HG03354 (cell line): ENCODE measurements around the gene GALNT7.
"Not testable (repeated sequence)": the region's sequence is repeated elsewhere in the genome, so short reads cannot be mapped to it uniquely, and the experiment has no call there.

Source experiments
- ATAC-seq: cut with Tn5 transposase; IDR thresholded peaks from one replicate; pipeline ENCODE4 v1.9.1; 2021; ENCODE audit warnings: mild to moderate bottlenecking; ENCODE audit not compliant: unreplicated experiment, poor library complexity, severe bottlenecking

The GALNT7 gene

DNA sequence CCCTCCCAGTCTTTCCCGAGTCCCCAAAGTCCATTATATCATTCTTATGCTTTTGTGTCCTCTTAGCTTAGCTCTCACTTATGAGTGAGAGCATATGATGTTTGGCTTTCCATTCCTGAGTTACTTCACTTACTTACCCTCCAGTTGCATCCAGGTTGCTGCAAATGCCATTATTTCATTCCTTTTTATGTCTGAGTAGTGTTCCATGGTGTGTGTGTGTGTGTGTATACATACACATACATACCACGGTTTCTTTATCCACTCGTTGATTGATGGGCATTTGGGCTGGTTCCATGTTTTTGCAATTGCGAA, 50.5 kb downstream of the GALNT7 start:
- not testable (repeated sequence) for ATAC-seq

DNA sequence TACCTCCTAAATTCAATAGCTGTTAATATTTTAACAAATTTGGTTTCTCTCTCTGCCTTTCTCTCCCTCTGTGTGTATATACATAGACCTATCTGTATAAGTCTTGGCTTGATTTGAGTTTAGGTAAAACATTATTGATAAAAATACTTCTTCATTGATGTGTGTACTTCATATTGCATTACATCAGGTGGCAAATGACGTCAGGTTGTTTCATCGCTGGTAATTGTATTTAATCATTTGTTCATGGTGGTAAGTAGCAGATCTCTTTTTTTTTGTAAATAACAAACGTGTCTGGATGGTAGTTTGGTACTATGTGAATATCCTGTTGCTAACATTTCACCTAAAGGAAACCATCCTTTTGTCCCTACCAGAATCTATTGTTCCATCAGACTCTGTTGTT, 55.1 kb downstream of the GALNT7 start:
- ATAC-seq: no peak

DNA sequence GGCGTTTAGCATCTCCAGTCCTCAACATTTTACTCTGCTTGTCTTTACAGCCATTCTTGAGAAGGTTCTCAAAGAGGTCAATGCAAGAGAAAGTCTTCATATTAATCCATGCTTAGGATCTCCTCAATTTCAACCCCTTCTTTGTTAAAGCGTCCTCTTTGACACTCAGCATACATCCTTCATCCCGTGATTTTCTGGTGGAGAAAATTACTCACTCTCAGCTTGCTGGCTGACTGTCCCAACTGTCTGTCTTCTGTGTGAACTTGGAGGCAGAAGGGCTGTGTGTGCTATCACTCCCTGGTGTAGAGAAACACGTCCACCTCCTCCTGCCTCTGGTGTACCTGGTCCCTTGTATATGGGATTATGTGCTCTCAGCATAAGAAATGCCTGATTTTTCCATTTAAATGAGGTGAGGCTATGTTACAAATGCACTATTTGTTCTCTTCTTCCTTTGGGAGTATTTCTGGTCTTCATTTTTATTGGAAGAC, 57.8 kb downstream of the GALNT7 start:
- no peak for ATAC-seq

DNA sequence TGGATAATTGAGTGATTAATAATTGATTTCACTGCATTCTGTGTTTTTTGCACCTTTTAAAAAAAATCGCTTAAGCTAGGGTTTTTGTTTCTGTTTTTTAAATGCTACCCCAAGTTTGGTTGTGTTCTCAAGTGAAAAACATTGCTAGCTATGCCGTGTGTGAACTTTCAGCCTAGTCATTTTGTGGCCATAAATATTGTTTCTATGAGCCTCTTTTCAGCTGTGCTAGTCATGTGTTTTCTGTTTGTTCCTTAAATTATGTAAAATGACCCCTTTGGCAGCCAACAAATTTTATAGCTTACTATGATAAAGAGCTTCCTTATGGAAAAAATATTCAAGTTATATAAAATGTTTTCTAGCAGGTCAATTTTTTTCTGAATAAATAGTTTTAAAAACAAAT, 59.1 kb downstream of the GALNT7 start:
- ATAC-seq: no peak

DNA sequence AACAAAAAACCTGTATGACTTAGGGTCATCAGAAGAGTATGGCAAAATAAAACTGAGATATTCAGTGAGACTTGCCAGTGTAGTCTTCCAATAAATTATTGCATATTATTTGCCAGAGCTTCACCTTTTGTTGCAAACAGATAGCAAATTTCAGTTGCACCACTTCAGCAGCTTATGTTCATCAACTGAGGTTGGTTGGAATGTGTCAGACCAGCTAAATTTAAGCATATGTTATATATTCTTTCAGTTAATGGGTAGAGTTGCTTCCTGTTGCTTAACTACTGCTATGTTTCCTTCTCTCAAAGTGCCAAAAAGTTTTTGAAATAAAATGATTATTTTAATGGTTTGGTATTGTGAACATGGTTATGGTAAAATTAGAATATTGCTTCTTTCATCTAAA, 61.5 kb downstream of the GALNT7 start:
- peak; percentile 63 for ATAC-seq

DNA sequence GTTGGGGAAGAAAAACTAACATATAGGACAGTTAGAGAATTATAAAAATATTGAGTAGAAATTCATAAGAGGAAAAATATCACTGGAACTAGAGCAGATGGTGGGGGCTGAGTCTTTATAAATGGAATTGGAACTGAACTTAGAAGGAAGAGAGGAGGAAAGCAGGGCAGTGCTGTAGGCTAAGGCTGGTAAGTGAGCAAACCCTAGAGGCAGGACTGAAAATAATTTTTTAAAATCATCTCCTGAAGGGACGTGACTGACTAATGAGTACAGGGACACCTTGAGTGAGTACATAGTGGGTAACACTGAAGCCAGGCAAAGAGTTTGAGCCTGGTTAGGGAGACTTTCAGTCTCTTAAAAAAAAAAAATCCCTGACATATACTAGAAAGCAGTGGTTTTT, 63.3 kb downstream of the GALNT7 start:
- peak; percentile 69 for ATAC-seq

DNA sequence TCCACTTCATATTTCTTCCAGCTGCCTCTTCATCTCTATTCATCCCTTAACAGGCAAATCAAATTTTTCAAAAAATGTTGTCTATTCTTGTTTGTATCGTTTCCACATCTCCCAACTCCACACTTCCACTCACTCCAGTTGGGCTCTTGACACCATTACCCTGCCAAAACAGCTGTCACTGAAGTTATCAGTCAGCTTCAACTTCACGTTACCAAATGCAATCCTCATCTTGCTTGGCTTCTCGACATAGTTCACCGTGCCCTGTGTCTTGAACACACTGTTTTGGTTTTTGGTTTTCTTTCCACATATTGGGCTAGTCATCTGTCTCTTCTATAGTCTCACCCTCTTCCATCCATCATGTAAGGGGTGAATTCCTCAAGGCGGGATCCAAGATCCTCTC, 65.2 kb downstream of the GALNT7 start:
- no peak for ATAC-seq

DNA sequence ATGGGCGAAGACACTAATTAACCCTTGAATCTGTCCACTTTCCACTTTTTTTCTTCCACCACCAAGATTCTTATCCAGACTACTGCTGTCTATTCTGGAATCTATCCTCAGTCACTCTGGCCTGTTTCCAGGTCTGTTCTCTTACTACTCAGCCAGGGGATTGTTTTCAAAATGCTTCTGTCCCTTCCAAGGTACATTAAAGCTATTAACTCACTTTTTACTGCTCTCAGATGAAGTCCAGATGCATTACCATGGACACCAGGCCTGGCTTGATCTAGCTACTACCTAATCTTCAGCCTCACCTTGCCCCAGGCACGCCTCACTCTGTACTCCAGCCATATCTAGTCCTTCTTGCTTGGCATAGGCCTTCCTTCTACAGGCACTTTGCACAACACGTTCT, 66.4 kb downstream of the GALNT7 start:
- ATAC-seq: no peak

DNA sequence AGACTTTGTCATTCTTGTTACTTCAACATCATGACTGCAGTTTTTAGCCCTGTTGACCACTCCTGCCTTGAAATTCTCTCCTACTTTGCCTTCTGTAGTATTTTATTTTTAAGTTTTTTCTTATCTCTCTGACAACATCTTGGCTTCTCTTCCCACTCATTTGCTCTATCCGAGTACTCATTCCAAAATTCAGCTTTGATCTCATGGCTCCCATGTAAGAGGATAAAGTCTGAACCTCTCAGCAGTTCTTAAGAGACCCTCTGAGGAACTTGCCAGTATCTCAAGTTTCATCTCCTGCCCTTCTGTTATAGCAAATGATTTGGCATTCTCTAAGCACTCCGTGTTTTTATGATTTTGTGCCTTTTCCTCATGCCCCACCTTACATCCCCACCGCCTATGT, 67.7 kb downstream of the GALNT7 start:
- ATAC-seq: no peak

DNA sequence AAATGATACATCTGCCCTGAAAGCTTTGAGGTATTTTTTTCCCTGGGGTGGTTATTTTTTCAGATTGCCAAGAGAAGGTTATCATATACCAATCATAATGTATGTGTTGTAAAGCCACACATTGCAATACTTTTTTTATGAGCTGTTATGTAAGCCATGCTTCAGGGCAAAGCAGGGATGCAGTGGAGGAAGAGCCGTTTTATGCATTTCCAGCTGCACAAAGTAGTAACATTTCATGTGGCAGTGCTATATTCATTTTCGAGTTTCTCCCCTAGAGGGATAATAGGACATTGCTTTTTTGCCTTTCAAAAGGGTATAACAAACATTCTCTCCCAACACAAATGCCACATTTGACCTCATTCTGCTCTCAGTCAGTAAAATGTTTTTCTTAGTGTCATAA, 68.5 kb downstream of the GALNT7 start:
- ATAC-seq: no peak

DNA sequence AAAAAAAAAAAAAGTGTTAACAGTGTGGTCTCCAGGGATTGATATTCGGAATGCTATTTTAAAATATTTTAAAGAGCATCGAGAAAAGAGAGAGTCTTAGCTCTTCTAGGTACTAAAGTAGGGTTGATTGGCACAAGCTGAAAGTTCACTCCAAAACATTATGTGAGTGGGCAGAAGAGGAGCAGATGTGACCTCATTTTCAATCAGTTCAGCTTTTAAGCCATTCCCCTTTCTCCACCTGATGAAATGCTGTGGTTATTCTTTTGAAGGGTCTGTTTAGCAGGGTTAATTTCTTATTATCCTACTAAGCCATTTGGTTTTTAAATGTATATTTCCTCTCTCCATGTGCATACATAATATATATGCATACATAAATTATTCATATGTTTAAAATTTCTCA, 69.2 kb downstream of the GALNT7 start:
- no peak for ATAC-seq

DNA sequence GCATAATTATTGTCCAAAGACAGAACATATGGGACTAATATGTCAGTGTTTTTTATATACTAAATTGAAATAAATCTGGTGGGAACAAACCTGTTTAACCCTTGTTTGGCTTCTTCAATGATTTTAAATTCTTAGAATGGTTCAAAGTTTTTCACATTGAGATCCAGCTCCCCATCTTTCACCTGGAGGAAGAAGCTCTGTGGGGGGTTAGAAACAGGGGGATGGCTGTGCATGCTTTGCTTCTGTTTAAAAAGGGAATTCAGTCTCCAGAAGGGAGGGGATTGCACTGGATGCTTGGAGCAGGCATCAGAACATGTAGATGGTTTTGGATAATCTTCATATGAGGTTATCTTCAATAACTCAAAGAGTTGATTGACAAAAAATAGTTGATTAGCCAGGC, 72.1 kb downstream of the GALNT7 start:
- ATAC-seq: no peak

DNA sequence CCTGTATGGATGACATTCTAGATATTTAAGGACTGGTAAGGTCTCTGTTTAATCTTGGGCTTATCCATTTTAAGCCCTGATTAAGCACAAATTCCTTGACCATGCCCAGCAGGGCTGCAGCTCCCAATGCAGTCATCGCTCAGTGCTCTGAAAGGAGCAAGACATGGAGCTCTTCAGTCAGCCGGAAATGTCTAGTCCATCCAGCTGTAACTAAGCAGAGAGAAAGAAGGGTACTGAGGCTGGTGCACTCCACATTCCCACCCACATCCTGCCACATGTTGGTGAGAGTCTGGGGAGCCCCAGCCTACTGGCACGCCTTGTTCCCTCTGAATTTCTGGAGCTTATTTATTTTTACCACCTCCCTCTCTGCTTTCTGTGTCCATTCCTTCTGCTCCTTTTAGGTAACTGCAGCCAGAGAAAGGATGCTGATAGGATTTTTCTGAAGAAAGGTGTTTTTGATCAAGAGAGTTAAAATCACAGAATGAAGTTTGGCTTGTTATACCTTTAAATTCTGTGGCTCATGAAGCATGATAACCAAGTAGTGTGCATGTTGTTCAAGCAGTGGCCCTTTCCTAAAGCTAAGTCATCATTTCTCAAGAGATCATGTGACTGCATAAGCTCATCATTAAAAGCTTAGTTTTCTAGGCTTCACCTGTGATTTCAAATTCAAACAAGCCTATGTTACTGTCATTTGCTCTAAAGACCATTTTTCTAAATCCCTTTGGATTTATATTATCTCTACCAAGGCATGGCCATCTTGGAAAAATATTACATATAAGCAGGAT, 74.0 kb downstream of the GALNT7 start:
- no peak for ATAC-seq

DNA sequence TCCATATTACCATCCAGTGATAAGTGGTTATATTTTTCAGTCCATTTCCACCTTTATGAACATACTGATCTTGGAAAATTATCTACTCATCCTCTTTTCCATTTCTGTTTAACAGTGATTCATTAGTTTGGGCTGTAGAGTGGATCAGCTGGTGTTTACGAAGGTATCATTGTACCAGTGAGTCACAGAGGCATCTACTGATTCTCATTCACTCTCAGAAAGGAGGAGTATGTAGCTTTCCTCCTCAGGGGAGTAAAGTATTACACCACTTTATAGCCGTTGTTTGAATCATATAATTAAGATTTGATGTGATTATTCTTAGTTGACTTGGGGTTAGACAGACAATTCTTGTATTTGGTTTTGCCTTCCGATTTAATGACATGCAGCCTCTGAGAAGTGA, 74.7 kb downstream of the GALNT7 start:
- no peak for ATAC-seq

DNA sequence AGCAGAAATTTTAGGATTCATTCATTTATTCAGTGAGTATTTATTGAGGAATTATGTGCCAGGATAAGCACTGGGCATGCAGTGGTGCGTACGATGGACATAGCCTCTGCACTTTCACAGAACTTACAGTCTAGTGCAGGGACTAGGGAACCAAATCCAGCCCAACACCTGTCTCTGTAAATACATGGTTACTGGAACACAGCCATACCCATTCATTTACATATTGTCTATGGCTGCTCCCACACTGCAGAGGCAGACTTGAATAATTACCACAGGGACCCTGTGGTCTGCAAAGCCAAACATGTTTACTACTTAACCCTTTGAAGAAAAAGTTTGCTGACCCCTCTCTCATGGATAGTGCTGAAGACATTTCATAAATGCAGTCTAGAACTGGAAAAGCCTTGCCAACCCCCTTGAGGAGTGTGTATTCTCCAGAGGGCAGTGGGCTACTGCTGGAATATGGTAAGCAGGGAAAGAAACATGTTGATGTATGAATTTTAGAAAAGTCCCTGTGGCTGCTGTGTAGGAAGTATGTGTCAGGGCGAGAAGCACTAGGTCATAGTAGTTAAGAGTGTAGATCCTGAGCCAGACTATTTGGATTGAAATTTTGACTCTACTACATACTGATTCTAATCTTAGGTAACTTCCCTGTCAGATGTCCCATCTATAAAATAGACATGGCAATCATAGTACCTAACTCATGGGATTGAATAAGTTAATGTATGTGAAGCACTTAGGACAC, 75.5 kb downstream of the GALNT7 start:
- peak; percentile 77 for ATAC-seq

DNA sequence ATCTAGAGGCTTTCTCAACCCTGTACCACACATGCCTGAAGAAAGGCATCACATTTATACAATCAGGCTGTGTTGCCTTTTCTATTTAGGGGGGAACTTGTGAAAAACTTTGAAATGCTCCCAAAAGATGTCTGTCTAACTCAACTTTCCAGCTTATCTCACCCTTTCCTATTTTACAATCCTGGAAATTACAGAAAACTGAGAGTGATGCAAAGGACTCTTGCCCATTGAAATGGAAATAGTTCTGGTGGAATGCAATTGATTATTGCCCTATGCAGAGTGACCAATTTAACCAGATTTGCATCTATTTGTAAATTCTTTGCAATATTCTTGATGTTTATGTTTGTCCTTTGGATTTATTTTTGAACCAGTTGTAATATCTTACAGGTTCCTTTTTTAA, 77.3 kb downstream of the GALNT7 start:
- no peak for ATAC-seq

DNA sequence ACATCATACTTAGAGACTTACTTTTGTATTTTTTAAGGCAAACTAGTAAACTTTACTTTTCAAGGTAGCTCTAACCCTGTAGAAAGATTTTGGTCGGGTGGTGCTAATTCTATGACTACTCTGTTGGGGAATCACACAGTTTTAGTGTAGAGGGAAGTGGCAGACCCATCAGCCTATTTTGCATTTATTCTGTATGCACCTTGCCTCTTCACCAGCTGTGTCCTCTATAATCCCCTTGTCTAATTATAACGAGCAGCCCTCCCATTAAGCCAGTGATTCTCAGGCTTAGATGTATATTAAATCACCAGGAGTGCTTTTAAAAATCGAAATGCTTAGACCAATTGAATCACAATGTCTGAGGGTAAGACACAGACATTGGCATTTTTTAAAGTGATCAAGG, 78.1 kb downstream of the GALNT7 start:
- peak; percentile 63 for ATAC-seq

DNA sequence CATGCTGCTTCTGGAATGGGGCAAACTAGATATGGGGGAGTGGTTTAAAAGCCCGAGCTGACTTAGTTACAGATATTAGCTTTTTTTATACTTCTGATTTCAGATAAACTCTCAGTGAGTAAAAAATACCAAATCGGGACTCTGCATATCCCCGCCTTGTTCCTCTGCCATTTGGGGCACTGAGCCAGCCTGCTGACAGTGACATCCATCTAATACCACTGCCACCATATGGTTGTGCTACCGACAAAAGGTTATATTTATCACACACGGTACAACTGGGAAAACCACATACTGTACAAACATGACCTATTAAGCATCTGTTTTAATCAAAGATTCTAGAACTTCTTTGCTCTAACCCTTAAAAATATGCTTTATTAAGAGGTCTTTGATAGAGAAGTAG, 78.7 kb downstream of the GALNT7 start:
- no peak for ATAC-seq

DNA sequence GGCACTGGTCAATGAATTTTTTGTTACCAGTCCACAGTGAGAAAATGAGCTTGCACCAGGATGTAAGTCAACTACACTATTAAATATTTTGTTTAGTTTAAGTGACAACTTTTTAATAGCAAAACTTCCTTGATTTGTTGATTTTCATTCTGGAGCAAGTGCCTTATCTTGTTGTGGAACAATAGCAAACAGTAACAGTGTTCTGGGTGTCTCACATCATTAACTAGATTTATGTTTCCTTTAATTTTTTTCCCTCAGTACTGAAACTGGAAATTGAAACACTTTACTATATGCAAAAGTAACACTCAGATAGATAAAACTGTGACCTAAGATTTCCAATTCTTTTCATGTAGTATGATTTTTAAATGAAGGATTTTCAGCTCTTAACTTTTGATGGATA, 80.1 kb downstream of the GALNT7 start:
- ATAC-seq: no peak

DNA sequence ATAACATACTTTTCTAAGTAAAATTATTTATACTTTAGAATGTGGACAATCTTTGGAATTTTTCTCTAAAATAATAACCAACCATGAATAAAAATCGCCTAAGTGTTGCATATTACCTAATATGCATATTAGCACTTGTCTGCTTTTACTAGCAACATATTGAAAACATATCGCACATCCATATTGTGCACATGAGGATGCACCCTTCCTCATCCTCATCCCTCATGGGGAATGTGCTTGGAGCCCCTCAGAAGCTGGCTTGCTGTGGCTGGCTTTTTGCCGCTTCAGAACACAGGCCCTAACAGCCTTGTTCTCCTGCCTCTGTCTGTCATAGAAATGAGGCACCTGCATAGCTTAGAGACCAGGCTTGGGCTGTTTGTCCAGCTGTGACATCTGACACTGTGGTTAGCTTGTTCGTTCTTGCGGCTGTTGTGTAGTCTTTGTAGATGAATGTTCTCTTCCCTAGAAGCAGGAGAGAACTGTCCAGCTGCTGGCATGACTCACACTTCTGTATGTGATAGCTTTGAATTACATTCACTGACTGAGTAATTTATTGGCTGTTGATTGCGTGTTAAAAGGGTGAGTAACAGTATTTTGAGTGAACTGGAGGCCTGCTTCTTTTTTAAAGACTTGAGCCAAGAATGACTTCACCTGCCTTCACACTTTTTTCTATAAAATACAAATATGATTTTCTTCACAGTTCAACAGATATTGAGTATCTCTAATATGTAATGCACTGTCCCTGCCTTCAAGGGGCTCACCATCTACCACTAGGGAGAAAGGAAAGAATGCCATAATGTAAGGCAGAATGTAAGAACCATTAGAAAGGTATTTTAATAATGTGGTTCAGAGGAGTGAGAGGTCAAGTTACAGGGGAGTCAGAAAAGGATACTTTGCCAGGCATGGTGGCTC, 83.7 kb downstream of the GALNT7 start:
- ATAC-seq: peak; percentile 97
